GM19438 (cell line): ENCODE results near the gene BRICD5.
"Not testable (repeated sequence)": the region's sequence is repeated elsewhere in the genome, so short reads cannot be mapped to it uniquely, and the experiment has no call there.

Source experiments
- ATAC-seq: cut with Tn5 transposase; IDR thresholded peaks from one replicate; pipeline ENCODE4 v1.9.1; 2021; ENCODE audit warnings: low read depth; ENCODE audit not compliant: unreplicated experiment

Gene BRICD5

GRCh38 chr16:2203119-2203688 lies 7.5 kb downstream of the BRICD5 start:
- not testable (repeated sequence) for ATAC-seq

GRCh38 chr16:2200313-2200712 lies 10.3 kb downstream of the BRICD5 start:
- ATAC-seq, result no peak

DNA sequence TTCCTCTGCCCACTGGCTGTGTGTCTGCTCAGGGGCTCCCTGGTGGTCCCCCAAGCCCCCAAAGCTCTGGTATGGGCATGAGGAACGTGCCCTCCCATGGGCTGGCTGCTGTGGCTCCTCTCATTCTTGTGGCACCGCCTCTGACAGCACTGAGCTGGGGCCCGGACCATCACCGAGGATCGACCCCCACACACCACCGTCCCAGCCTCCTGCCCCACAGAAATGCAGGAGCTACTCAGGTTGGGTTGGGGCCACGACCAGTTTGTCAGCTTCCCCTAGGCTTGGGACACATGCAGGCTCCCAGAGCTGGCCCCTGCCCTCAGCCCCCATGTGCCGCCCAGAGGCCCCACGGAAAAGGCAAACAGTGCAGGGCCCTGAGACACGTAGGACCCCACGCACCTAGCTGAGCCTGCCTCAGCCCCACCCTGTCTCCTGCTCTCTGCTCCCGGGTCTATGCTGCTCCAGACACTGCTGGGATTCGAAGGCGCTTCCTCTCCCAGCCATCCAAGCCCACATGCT lies 11.0 kb downstream of the BRICD5 start:
- no peak for ATAC-seq

DNA sequence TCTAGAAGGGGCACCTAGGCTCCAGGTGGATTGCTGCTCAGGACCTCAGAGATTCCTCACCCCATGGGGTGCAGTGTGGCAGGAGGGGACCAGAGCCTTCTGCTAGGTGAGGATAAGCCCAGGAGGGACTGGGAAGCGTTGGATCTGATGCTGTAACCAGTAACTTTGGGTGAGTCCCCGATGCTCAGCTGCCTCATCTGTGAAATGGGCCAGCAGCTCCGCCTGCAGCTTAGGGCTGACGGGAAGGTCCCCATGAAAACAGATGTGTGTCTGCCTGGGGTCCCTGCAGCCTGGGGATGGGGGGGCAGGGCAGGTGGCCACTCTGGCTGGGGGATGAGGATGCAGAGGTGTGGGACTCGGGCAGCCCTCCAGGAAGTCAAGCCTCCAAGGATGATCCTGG lies 11.6 kb downstream of the BRICD5 start:
- ATAC-seq, result no peak

- no peak for ATAC-seq
Measured at GRCh38 chr16:2198283-2198682, 12.4 kb downstream of the BRICD5 start.

GRCh38 chr16:2197765-2198164 lies 12.9 kb downstream of the BRICD5 start:
- ATAC-seq, result no peak

DNA sequence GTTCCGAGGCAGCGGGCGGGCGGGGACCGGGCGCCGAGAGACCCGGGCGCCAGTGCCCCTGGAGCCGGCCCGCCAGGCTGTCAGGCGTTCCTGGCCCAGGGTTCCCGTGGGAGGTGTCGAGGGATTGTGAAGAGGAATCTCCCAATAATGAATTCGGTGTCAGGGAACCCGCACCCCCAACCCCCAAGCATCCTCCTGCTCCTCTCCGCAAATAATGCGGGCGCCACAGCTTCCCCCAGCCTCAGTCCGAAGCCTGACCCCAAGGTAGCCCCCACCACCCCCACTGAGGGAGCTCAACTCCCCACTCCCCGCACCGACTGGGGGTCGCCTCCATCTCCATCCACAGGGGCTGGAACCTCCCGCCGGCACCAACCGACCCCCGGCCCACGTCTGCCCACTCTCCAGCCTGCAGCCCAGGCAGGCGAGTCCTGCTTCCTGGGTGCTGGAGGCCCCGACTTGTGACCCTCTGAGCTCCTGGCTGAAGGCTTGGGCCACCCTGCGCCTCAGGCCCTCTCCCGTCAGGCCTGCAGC lies 13.6 kb downstream of the BRICD5 start:
- no peak for ATAC-seq

DNA sequence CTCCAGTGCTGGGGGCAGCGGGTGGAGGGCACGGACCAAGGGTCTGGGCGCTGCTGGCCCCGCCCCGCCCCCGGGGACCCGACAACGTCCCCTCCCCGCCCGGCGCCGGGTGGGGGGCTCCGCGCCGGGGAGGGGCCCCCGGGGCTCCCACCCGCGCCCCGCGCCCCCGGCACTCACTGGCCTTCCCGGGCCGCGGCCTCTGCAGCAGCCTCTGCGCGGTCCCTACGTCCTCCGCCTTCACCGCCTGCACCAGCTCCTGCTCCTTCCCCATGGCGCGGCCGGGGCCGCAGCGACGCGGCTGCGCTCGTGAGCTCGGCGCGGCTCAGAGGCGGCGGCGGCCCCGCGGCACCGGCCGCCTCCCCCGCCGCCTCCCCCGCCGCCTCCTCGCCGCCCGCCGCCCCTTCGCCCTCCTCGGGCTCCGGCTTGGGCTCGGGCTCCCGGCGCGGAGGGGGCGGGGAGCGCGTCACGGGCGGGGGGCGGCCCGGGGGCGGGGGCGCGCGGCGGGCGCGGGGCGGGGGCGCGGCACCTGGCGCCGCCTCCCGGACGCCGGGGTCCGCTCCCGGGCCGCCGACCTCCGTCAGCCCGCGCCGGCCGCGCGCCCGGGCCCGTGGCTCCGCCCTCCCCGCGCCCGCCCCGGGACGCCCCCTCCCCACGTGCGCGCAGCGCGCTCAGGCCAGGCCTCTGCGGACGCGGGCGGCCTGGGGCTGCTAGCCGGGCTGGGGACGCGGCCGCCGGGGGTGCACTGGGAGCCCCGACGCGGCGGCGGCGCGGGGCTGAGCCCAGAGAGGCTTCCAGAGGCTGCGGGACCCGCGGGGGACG lies 14.3 kb downstream of the BRICD5 start, which contains the start of gene CASKIN1:
CASKIN1 (minus strand) TSS at position 444 of the 819 bp plus-strand sequence; CDS start at position 271, 173 bp downstream.
- no peak for ATAC-seq

- ATAC-seq, result no peak
Measured at GRCh38 chr16:2195322-2196161, 15.1 kb downstream of the BRICD5 start.

GRCh38 chr16:2194852-2195321 lies 15.8 kb downstream of the BRICD5 start:
- no peak for ATAC-seq

DNA sequence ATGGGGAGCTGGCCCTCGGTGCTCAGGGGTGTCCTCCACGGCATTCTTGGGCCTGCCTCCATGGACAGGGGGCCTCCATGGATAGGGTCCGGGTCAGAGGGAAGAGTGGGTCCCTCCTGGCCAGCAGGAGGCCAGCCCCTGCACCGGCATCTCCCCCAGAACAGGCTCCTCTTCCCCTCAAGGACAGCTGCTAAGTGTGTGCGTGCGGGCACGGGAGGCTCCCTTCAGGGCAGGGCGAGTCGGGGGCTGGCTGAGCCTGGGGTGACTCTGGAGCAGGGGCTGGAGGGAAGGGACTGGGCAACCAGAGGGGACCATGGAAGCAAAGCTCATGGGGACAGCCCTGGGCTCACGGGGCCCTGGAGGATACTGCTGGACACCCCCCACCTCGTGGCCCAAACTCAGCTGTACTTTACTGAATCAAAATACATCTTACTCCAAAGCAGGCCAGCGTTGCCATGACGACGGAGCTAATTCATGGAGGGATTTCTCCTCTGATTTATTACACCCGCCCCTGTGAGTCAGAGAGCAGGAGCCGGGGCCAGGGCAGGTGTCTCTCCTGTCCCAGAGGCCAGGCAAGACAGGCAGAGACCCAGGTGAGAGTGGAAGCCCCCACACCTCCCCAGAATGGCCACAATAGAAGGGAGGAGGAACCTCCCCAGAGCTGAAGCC lies 16.4 kb downstream of the BRICD5 start:
- ATAC-seq, result no peak

- no peak for ATAC-seq
Measured at GRCh38 chr16:2191446-2191706, 19.3 kb downstream of the BRICD5 start.

DNA sequence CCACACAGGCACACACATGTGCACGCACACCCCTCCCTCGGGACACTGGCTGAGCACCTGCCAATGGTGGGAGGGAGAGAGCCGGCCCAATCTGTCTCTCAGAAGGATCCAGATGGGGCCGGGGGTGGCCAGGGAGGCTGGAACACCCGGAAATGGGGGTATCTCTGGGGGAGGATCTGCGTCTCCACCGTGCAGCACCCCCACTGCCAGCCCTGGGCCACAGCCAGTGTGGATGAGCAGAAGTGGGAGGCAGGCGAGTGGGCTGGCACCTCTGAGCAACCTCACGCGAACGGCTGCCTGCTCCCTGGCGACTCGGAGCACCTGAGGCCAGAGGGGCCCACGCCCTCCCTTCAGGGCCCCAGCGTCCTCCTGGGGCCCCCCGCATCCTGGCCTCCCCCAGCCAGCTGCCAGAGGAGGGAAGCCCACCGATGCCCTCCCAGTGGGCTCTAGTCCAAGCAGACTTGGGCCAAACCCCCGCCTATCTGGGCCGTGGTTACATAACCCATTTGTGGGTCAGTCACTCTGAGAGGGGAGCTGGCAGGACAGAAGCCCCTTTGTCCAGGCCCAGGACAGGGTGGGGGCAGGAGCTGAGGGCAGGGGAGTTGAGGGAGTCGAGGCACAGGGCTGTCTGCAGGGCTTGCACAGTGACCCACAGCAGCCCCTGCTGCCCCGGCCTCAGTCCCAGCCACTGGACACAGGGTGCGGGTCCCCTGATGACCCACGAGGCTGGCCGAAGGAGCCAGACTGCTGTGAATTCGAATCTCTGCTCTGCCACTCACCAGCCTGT lies 19.8 kb downstream of the BRICD5 start:
- ATAC-seq, result no peak

DNA sequence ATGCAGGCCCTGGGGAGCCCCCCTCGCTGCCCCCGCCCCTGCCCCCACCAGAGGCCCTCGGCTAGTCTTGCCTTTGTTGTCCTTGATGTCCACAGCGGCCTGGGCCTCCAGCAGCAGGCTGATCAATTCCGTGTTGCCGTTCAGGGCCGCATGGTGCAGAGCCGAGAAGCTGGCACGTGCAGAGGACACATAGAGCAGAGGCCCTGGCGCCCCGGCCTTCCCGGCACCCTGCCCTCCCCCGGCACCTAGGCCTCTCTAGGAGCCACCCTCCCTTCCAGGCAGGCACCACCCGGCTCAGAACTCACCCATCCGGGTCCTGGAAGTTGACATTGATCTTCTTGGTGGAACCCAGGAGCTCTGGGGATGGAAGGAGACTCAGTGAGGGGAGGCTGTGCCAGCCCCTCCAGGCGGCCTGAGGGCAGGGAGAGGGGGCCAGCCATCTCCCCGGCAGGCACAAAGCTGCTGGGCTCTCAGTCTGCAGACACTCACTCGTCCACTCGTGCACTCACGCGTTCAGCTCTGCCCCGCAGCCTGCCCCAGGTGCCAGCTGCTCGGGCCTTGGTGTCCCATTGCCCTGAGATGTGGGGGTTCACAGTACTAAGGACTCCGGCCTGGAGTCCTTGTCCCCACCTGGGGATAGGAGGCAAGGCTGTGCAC lies 20.5 kb downstream of the BRICD5 start:
- ATAC-seq, result no peak

DNA sequence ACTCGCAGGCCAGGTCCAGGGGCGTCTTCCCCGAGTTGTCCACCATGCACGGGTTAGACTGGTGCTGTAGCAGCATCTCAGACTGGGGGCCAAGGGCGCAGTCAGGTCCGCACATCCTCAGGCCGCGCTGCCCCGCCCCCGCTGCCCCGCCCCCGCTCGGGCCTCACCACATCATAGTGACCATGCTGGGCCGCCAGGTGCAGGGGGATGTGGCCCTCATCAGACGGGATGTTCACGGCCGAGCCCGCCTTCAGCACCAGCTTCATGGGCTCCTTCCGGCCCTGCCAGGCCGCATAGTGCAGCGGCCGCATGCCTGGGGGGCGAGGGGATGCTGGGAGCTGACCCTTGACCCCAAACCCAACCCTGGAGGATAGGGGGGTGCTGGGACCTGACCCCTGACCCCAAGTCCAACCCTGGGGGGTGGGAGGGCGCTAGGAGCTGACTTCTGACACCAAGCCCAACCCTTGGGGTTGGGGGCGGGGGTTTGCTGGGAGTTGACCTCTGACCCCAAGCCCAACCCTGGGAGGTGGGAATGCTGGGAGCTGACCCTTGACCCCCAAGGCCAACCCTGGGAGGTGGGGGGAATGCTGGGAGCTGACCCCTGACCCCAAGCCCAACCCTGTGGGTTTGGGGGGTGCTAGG lies 21.3 kb downstream of the BRICD5 start:
- ATAC-seq, result no peak

DNA sequence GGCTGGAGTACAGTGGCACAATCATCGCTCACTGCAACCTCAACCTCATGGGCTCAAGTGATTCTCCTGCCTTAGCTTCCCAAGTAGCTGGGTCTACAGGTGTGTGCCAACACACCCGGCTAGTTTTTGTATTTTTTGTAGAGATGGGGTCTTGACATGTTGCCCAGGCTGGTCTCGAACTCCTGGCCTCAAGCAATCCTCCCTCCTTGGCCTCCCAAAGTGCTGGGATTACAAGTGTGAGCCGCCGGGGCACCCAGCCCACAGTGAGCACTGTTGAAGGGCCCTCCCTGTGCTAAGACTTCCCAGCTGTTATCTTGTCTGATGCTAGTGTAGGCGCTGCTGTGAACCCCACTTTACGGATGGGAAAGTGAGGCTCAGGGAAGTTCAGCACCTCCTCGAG lies 22.3 kb downstream of the BRICD5 start:
- no peak for ATAC-seq

DNA sequence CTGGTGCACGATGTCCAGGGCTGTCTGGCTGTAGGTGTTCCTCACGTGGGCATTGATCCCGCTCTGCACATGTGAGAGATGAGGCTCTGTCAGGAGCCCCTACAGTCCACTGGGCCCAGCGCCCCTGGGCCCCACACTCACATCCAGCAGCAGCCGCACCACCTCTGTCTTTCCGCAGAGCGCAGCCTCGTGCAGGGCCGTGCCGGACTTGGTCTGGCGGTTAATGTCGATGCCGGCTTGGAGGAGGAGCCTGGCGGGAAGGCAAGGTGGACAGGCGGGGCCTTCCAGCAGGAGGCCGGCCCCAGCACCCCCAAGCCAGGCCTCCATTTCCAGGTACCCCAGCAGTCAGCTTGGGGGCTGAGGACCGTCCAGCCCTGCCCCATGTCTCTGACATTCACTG lies 23.5 kb downstream of the BRICD5 start:
- ATAC-seq, result no peak

DNA sequence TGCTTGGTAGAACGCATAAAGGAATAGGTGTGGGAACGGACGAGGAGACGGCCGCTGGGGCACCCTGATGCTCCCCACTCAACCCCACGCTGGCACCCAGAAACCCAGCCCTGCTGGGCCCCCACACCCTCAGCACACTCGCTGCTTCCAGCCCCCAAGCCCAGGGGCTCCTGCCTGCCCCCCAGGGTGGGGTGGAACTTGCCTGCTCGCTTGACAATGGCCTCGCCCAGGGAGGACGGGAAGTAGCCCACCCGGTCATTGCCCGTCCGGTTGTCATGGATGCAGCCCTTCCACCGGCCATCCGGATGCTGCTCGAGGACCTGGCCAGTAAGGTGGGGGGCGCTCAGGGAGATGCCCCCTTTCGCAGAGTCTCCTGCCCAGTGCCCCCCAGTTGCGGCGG lies 24.2 kb downstream of the BRICD5 start:
- ATAC-seq, result no peak

DNA sequence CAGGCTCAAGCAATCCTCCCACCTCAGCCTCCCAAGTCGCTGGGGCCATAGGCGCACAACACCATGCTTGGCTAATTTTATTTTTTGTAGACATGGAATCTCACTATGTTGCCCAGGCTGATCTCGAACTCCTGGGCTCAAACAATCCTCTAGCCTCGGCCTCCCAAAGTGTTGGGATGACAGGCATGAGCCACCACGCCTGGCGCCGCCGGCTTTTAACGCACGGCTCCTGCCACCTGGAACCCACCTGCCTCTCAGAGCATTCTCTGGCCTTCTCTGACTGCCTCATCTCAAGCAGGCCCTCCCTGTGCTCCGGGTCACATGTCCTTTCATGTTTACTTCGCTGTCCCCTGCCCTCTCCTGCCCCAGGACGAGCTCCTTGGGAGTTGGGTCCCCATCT lies 24.6 kb downstream of the BRICD5 start:
- ATAC-seq, result no peak
